HepG2 (cell line): ENCODE results near the gene RABEPK. TPM values are rescaled to one million over a fixed set of nuclear protein-coding genes. Genes with fewer than 3 reads are reported as not detected.

ENCODE experiments used
- CBX2 ChIP-seq, 2 experiments: fragments of 200-600 bp in 1 of 2; sonication (generic); formaldehyde crosslinking in 1 of 2; IDR thresholded peaks; 2 replicates each; pipeline versions ENCODE4 v1.7.0 to v1.8.1; 2018 to 2022; ENCODE audit warnings: low read depth in 2 of 2, low read length in 1 of 2, mild to moderate bottlenecking in 1 of 2, missing genetic modification reagents in 1 of 2
- E2F2 ChIP-seq: sonication (generic); formaldehyde crosslinking; IDR thresholded peaks from 2 replicates; pipeline ENCODE4 v1.4.0; 2020; ENCODE audit warnings: missing genetic modification reagents, borderline replicate concordance
- HCFC1 ChIP-seq: fragments of 150-350 bp; IDR thresholded peaks from 2 replicates; pipeline ENCODE4 v1.6.1; 2014; ENCODE audit warnings: low read depth, low read length
- HDAC2 ChIP-seq: sonication (generic); formaldehyde crosslinking; IDR thresholded peaks from 2 replicates; pipeline ENCODE4 v1.4.0; 2020; ENCODE audit warnings: missing genetic modification reagents
- HNF4A ChIP-seq: sonication (generic); formaldehyde crosslinking; IDR thresholded peaks from 2 replicates; pipeline ENCODE4 v1.4.0; 2020; ENCODE audit warnings: missing genetic modification reagents
- KDM4B ChIP-seq: sonication (generic); formaldehyde crosslinking; IDR thresholded peaks from 2 replicates; pipeline ENCODE4 v1.4.0; 2020; ENCODE audit warnings: missing genetic modification reagents
- MED8 ChIP-seq: sonication (generic); formaldehyde crosslinking; IDR thresholded peaks from 2 replicates; pipeline ENCODE4 v1.8.1; 2023; ENCODE audit warnings: mild to moderate bottlenecking, missing genetic modification reagents; ENCODE audit not compliant: insufficient replicate concordance
- ZBTB42 ChIP-seq: sonication (generic); formaldehyde crosslinking; IDR thresholded peaks from 2 replicates; pipeline ENCODE4 v1.5.0; 2020; ENCODE audit warnings: mild to moderate bottlenecking, missing genetic modification reagents
- ZNF331 ChIP-seq: sonication (generic); formaldehyde crosslinking; IDR thresholded peaks from 2 replicates; pipeline ENCODE4 v1.4.0; 2020; ENCODE audit warnings: missing genetic modification reagents
- ZNF343 ChIP-seq: sonication (generic); formaldehyde crosslinking; IDR thresholded peaks from 2 replicates; pipeline ENCODE4 v1.4.0; 2020; ENCODE audit warnings: mild to moderate bottlenecking, missing genetic modification reagents
- ZSCAN29 ChIP-seq: sonication (generic); formaldehyde crosslinking; conservative IDR thresholded peaks from 2 replicates; pipeline ENCODE4 v1.4.0; 2020; ENCODE audit warnings: mild to moderate bottlenecking, missing genetic modification reagents
- polyA plus RNA-seq, 8 experiments: library from polyadenylated mRNA; depleted of rRNA in 3 of 8; stranded (reverse) in 7 of 8; unstranded in 1 of 8; fragments of >200 nt; fragmentation: Illumina TruSeq in 4 of 8; extraction: Trizol in 4 of 8; gene quantifications; 2 replicates each; pipeline versions ENCODE4 v1.2.1 to v1.2.3, GENCODE V29; 2011 to 2016; ENCODE audit warnings: low read depth in 4 of 8, missing spikeins in 1 of 8, mixed read lengths in 1 of 8; ENCODE audit not compliant: insufficient read depth in 1 of 8
- total RNA-seq, 5 experiments: library from RNA; depleted of rRNA; stranded (reverse); fragments of >200 nt; fragmentation: Illumina TruSeq; extraction: Trizol; gene quantifications; 2 replicates each; pipeline ENCODE4 v1.2.3, GENCODE V29; 2016; ENCODE audit warnings: low read depth in 1 of 5
- TF ChIP-seq, protein P1 (sequence below): sonication (generic); formaldehyde crosslinking; IDR thresholded peaks from 2 replicates; pipeline ENCODE4 v1.9.0; 2021; ENCODE audit warnings: mild to moderate bottlenecking, missing genetic modification reagents
- TF ChIP-seq, protein P2 (sequence below): sonication (generic); formaldehyde crosslinking; IDR thresholded peaks from 2 replicates; pipeline ENCODE4 v1.4.0; 2020; ENCODE audit warnings: missing genetic modification reagents, borderline replicate concordance
- TF ChIP-seq, protein P3 (sequence below): sonication (generic); formaldehyde crosslinking; IDR thresholded peaks from 2 replicates; pipeline ENCODE4 v1.5.0; 2020; ENCODE audit warnings: mild to moderate bottlenecking, missing genetic modification reagents, borderline replicate concordance

Gene RABEPK
- total and polyA plus RNA-seq, 2 of the 13 experiments (the other 11 are each of a cell fraction or from before 2014, with no cell fraction given), result 75.5 to 90.0 TPM

DNA sequence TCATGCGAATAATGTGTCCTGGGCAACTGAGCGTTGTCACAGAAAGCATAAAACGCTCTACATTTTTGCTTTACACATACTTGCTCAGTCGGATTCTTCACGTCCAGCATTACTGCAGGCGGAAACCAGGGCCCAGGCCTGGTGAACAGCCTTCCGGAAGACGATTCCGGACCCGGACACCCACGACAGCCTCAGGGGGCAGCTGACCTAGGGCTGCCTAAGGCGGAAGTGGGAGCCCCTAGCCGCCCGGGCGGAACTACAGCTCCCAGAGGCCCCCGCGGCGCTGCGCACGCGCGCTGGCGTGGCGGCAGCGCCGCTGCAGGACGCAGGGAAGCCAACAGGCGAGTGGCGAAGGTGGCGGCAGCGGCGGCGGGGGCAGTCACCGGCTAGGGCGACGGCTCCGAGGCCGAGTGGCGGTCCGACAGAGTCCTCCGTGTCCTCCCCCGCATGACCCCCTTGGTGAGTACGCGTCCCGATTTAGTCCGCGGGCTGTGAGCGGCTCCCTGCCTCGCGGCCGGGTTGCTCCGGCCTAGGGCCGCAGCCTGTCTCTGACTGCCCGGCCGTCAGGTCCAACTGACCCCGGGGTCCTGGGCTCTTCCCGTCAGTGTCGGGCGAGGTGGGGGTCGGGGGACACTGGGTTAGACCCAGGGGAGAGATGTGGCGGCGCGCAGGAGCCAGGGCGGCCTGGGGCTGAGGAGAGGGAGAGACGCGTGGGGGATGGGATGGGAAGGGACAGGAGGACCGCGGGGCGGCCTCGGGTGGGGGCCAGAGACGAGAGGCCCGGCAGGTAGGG lies 61.4 kb downstream of the RABEPK start, which contains the start of gene GAPVD1 (continued):
- TF ChIP-seq, protein P1, sequence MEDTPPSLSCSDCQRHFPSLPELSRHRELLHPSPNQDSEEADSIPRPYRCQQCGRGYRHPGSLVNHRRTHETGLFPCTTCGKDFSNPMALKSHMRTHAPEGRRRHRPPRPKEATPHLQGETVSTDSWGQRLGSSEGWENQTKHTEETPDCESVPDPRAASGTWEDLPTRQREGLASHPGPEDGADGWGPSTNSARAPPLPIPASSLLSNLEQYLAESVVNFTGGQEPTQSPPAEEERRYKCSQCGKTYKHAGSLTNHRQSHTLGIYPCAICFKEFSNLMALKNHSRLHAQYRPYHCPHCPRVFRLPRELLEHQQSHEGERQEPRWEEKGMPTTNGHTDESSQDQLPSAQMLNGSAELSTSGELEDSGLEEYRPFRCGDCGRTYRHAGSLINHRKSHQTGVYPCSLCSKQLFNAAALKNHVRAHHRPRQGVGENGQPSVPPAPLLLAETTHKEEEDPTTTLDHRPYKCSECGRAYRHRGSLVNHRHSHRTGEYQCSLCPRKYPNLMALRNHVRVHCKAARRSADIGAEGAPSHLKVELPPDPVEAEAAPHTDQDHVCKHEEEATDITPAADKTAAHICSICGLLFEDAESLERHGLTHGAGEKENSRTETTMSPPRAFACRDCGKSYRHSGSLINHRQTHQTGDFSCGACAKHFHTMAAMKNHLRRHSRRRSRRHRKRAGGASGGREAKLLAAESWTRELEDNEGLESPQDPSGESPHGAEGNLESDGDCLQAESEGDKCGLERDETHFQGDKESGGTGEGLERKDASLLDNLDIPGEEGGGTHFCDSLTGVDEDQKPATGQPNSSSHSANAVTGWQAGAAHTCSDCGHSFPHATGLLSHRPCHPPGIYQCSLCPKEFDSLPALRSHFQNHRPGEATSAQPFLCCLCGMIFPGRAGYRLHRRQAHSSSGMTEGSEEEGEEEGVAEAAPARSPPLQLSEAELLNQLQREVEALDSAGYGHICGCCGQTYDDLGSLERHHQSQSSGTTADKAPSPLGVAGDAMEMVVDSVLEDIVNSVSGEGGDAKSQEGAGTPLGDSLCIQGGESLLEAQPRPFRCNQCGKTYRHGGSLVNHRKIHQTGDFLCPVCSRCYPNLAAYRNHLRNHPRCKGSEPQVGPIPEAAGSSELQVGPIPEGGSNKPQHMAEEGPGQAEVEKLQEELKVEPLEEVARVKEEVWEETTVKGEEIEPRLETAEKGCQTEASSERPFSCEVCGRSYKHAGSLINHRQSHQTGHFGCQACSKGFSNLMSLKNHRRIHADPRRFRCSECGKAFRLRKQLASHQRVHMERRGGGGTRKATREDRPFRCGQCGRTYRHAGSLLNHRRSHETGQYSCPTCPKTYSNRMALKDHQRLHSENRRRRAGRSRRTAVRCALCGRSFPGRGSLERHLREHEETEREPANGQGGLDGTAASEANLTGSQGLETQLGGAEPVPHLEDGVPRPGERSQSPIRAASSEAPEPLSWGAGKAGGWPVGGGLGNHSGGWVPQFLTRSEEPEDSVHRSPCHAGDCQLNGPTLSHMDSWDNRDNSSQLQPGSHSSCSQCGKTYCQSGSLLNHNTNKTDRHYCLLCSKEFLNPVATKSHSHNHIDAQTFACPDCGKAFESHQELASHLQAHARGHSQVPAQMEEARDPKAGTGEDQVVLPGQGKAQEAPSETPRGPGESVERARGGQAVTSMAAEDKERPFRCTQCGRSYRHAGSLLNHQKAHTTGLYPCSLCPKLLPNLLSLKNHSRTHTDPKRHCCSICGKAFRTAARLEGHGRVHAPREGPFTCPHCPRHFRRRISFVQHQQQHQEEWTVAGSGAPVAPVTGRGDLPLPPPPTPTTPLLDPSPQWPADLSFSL, result peak; percentile 34; the same call in 1 of the 2 replicates
- no peak for TF ChIP-seq ZSCAN29 (CRISPR knock-in tag)
- no peak for TF ChIP-seq E2F2
- no peak; the same call in 1 of the 2 replicates for TF ChIP-seq HNF4A (CRISPR knock-in tag)
- no peak for TF ChIP-seq ZBTB42
- TF ChIP-seq, protein P2, sequence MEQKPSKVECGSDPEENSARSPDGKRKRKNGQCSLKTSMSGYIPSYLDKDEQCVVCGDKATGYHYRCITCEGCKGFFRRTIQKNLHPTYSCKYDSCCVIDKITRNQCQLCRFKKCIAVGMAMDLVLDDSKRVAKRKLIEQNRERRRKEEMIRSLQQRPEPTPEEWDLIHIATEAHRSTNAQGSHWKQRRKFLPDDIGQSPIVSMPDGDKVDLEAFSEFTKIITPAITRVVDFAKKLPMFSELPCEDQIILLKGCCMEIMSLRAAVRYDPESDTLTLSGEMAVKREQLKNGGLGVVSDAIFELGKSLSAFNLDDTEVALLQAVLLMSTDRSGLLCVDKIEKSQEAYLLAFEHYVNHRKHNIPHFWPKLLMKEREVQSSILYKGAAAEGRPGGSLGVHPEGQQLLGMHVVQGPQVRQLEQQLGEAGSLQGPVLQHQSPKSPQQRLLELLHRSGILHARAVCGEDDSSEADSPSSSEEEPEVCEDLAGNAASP (CRISPR knock-in tag), result no peak; the same call in 1 of the 2 replicates
- TF ChIP-seq KDM4B (CRISPR knock-in tag), result no peak
- peak; percentile 92; the same call in 1 of the 2 replicates for TF ChIP-seq ZNF343 (CRISPR knock-in tag)
- TF ChIP-seq CBX2 (IDR thresholded peaks at IDR 0.05; ENCODE audit: low read depth, low read length), result no peak
- TF ChIP-seq CBX2 (CRISPR knock-in tag; IDR thresholded peaks at IDR 0.05; ENCODE audit: low read depth), result peak; percentile 42; the same call in 1 of the 2 replicates
- TF ChIP-seq ZNF331 (CRISPR knock-in tag), result no peak; the same call in 1 of the 2 replicates
- peak; percentile 43; the same call in 1 of the 2 replicates for TF ChIP-seq HDAC2 (CRISPR knock-in tag)
- TF ChIP-seq MED8 (CRISPR knock-in tag), result peak; percentile 35
- TF ChIP-seq, protein P3, sequence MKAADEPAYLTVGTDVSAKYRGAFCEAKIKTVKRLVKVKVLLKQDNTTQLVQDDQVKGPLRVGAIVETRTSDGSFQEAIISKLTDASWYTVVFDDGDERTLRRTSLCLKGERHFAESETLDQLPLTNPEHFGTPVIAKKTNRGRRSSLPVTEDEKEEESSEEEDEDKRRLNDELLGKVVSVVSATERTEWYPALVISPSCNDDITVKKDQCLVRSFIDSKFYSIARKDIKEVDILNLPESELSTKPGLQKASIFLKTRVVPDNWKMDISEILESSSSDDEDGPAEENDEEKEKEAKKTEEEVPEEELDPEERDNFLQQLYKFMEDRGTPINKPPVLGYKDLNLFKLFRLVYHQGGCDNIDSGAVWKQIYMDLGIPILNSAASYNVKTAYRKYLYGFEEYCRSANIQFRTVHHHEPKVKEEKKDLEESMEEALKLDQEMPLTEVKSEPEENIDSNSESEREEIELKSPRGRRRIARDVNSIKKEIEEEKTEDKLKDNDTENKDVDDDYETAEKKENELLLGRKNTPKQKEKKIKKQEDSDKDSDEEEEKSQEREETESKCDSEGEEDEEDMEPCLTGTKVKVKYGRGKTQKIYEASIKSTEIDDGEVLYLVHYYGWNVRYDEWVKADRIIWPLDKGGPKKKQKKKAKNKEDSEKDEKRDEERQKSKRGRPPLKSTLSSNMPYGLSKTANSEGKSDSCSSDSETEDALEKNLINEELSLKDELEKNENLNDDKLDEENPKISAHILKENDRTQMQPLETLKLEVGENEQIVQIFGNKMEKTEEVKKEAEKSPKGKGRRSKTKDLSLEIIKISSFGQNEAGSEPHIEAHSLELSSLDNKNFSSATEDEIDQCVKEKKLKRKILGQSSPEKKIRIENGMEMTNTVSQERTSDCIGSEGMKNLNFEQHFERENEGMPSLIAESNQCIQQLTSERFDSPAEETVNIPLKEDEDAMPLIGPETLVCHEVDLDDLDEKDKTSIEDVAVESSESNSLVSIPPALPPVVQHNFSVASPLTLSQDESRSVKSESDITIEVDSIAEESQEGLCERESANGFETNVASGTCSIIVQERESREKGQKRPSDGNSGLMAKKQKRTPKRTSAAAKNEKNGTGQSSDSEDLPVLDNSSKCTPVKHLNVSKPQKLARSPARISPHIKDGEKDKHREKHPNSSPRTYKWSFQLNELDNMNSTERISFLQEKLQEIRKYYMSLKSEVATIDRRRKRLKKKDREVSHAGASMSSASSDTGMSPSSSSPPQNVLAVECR (CRISPR knock-in tag), result peak; percentile 94
- peak; percentile 95 for TF ChIP-seq HCFC1
